HG02678 (cell line): Measurements from ENCODE around the gene PHC1.

Source experiments
- ATAC-seq: cut with Tn5 transposase; IDR thresholded peaks from one replicate; pipeline ENCODE4 v1.9.1; 2021; ENCODE audit warnings: mild to moderate bottlenecking, moderate library complexity; ENCODE audit not compliant: unreplicated experiment

Gene PHC1

GRCh38 chr12:8949342-8950220 is 35.3 kb downstream of the PHC1 start, which contains the start of gene M6PR:
Gene M6PR, minus strand, starts transcription at chr12:8949645. Its CDS starts 3,241 bp downstream, at chr12:8946404.
- peak; percentile 82 for ATAC-seq

DNA sequence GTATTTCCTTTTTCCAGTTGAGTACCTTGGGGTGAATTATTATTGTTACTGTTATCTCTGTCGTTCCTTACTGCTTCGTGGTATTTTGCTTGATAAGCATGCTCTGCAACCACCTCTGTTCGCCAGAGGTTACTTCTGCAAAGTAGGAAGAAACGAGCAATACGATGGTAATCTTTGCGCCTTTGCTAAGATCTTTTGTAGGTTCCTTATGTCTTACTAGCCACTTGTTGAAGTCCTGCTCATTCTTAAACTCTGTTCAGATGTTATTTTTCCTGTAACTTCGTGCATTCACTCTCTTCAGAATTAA is 35.9 kb downstream of the PHC1 start:
- peak; percentile 7 for ATAC-seq

DNA sequence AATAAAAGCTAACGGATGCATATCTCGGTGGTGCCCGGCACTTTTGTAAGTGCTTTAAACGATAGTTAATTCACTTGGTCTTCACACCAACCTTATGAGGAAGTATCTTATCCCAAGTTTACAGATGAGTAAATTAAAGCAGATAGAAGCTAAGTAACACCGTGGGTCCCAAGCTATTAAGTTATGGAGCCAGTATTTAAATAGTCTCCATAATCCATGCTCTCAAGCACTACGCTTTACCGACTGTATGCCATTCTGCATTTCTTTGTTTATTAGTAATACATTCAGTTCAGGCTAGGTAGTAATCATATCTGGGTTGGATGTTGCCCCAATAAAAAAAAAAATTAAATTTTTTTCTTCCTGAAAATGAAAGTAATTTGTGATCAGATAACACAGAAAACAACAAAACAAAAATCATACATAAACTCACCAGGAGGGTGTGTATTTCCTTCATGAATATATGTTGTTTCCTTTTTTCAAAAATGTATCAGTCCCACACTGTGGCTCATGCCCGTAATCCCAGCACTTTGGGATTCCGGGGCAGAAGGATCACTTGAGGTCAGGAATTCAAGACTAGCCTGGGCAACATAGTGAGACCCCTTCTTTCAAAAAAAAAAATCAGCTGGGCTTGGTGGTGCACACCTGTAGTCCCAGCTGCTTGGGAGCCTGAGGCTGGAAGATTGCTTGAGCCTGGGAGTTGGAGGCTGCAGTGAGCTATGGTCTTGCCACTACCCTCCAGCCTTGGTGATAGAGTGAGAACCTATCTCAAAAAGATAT is 36.6 kb downstream of the PHC1 start:
- no peak for ATAC-seq

GRCh38 chr12:8951744-8952143 is 37.4 kb downstream of the PHC1 start:
- ATAC-seq: no peak

DNA sequence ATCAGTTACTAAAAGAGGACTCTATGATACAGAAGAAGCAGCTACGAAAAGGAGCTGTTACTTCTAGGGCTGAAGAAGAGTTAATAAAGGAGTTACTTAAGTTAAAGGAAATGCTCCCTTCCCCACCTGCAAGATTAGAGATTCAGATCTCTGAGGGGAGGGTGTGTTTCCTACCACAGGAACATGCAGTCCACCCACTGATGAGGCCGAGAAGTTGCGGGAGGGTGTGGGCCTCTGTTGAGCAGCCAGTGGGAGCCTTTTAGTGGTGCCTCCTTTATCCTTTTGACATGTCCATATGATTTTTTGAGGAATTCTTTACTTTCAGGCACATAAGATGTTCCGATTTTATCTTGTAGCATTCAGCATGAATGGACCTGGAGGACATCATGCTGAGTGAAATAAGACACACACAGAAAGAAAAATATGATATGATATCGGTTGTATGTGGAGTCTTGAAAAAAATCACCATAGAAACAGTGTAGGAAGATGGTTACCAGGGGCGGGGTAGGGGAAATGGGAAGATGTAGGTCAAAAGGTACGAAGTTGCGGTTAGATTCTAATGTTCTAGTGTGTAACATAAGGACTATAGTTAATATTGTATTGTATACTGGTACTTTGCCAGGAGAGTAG is 39.6 kb downstream of the PHC1 start:
- ATAC-seq: no peak

DNA sequence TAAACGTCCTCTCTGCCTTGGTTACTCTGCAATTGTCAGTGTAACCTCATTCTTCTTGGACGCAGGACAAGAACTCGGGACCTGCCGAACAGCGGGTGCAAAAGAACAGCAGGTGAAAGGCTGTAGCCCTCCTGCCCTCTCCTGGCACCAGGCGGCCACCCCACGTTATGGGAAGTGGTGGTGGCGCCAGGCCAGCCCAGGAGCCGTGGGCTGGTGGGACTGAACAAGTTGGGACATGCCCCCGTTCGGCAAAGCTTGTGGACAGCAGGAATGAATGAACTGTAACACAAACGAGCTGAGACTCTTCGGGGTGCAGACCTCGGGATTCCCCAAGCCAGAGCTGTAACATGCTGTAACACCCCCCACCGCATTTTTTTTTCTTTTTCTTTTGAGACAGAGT is 41.8 kb downstream of the PHC1 start:
- no peak for ATAC-seq

GRCh38 chr12:8956772-8957171 is 42.5 kb downstream of the PHC1 start:
- ATAC-seq: no peak

DNA sequence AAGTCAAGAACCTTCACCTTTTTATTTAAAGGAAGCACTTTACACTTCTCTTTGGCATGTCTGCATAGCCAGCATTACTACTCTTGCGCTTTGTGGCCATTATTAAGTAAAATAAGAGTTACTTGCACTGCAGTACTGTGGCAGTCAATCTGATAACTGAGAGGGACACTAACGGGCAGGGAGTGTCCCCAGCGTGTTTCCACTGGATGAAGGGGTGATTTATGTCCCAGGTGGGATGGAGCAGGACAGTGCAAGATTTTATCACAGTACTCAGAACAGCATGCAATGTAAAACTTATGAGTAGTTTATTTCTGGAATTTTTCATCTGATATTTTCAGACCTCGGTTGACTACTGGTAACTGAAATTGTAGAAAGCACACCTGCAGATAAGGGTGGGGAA is 43.3 kb downstream of the PHC1 start:
- no peak for ATAC-seq

- ATAC-seq: no peak
Observed at GRCh38 chr12:8958066-8958465, 43.8 kb downstream of the PHC1 start.

DNA sequence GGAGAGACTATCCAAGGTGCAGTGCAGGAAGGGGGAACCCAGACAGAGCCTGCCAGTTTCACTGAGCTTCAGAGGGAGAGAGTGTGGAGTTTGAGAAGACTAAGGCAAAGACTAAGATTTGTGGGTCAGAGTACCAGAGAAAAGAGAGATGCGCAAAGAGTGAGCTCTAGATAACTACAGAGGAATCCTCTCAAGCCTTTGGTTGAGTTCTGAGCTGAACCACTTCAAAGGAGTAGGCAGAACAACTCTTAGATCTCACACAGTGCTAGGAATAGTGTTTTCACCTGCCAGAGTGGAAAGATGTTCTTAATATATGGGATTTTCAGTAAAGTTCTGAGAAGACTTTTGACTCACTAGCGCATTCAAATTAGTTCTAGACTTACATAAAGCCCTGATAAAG is 45.9 kb downstream of the PHC1 start:
- no peak for ATAC-seq

- no peak for ATAC-seq
Observed at GRCh38 chr12:8968761-8969160, 54.5 kb downstream of the PHC1 start.

DNA sequence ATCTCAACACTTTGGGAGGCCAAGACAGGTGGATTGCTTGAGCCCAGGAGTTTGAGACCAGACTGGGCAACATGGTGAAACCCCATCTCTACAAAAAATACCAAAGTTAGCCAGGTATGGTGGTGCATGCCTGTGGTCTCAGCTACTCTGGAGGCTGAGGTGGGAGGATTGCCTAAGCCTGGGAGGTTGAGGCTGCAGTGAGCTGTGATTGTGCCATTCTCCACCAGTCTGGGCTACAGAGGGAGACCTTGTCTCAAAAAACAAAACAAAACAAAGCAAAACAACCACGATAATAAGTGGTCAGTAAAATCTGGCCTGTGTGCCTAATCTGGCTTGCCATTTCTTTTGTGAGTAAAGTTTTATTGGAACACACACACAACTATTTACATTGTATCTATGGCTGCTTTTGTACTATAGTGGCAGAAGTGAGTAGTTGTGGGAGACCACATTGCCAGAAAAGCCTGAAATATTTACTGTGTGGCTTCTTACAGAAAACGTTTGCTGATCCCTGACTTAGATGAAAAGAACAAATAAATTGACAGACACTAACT is 55.6 kb downstream of the PHC1 start:
- ATAC-seq: no peak

GRCh38 chr12:8970432-8970831 is 56.1 kb downstream of the PHC1 start:
- no peak for ATAC-seq

DNA sequence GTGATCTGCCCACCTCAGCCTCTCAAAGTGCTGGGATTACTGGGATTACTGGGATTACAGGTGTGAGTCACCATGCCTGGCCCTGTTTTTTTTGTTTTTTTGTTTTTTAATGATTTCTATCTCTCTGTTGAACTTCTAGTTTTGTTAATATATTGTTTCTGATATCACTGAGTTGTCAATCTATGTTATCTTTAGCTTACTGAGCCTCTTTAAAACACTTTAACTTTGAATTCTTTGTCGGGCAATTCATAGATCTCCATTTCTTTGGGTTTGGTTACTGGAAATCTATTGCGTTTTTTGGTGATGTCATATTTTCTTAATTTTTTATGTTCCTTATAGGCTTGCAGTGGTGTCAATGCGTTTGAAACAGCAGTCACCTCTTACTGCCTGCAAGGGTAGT is 65.8 kb downstream of the PHC1 start:
- no peak for ATAC-seq

GRCh38 chr12:8985213-8985754 is 71.0 kb downstream of the PHC1 start:
- no peak for ATAC-seq

DNA sequence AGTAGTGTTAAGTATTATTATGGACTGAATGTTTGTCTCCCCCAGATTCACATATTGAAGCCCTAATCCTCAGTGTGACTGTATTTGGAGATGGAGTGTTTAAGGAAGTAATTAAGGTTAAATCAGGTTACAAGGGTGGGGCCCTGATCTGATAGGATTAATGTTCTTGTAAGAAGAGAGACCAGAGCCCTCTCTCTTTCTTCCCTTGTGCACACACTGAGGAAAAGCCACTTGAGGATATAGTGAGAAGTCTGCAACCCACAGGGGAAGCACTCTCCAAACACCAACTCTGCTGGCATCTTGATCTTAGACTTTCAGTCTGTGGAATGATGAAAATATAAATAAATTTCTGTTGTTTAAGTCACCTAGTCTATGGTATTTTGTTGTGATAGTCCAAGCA is 72.9 kb downstream of the PHC1 start:
- no peak for ATAC-seq

DNA sequence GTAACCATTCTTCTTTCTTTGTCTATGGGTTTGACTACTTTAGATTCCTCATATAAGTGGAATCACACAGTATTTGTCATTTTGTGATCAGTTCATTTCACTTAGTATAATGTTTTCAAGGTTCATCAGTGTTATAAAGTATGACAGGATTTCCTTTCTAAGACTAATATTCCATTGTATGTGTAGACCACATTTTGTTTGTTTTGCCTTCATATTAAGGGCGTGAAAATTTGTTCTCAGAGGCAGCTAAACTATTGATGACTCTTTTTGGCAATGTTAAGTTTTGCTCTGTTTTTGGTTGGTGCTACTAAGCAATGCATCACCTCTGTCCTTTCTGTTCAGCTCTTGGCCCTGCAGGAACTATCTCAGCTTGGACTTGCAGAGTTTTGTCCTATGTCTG is 73.4 kb downstream of the PHC1 start:
- no peak for ATAC-seq

DNA sequence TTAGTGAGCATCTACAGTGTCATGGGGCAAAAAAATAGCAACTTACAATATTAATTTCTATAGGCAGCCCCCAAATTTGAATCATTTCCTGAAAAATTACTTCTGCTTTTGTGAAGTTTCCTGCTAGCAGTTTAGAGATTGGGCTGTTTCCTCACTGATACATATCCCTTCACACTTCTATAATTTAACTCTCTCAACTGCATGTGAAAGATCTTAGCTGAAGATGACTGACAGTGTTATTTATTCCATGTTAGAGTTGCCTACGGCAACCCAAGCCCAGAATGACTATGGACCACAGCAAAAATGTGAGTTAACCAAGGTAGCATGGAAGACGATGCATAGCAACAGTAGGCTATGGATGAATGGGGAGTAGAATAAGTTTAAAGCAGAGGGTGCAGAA is 75.1 kb downstream of the PHC1 start, which contains the start of gene KLRG1:
Gene KLRG1 (plus strand): TSS at position 134 of the 400 bp plus-strand sequence. CDS start 90 bp downstream, at position 224.
- no peak for ATAC-seq
